ENCODE data around the gene LRP8. TPM values are rescaled to one million over a fixed set of nuclear protein-coding genes. Genes with fewer than 3 reads are reported as not detected.

The LRP8 gene
- polyA plus RNA-seq, 1 of the 3 experiments (the other 2 are of a cell fraction) = 19.9 TPM

- TF ChIP-seq CTCF (IDR thresholded peaks at IDR 0.05) (no peak), RFX5 (IDR thresholded peaks at IDR 0.05; ENCODE audit: low read length) (no peak), RAD21 (IDR thresholded peaks at IDR 0.05; ENCODE audit: low read length) (no peak)
- TF ChIP-seq, protein P1, sequence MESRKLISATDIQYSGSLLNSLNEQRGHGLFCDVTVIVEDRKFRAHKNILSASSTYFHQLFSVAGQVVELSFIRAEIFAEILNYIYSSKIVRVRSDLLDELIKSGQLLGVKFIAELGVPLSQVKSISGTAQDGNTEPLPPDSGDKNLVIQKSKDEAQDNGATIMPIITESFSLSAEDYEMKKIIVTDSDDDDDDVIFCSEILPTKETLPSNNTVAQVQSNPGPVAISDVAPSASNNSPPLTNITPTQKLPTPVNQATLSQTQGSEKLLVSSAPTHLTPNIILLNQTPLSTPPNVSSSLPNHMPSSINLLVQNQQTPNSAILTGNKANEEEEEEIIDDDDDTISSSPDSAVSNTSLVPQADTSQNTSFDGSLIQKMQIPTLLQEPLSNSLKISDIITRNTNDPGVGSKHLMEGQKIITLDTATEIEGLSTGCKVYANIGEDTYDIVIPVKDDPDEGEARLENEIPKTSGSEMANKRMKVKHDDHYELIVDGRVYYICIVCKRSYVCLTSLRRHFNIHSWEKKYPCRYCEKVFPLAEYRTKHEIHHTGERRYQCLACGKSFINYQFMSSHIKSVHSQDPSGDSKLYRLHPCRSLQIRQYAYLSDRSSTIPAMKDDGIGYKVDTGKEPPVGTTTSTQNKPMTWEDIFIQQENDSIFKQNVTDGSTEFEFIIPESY (IDR thresholded peaks at IDR 0.05; ENCODE audit: borderline replicate concordance, low read depth) = no peak
Measured at GRCh38 chr1:53198241-53198651, 129.6 kb downstream of the LRP8 start (continued).

- Histone ChIP-seq H4K20me1 (ENCODE audit: insufficient read depth) (no peaks in the 10 kb centered on the region), H2AFZ (ENCODE audit: low read depth) (peak overlapping the region; percentile 56; the same call in 1 of the 2 replicates), H3K9me3 (no peaks in the 10 kb centered on the region), H3K4me2 (peak overlapping the region; percentile 93), H3K36me3 (replicated peaks in 1 of 2; ENCODE audit: control insufficient read depth in 1 of 2, insufficient read depth in 2 of 2, low read length in 1 of 2) (peaks cover 3 to 20% of the 10 kb centered on the region in 2 experiments), H3K27me3 (ENCODE audit: insufficient read depth) (no peaks in the 10 kb centered on the region), H3K27ac (ENCODE audit: low read depth in 2 of 2, low read length in 1 of 2) (peak overlapping the region; percentile 70 to 87; a peak in 3 of 4 replicates), H3K4me1 (ENCODE audit: control insufficient read depth in 1 of 2, insufficient read depth in 2 of 2, low read depth in 1 of 2, low read length in 1 of 2) (peaks cover 9 to 17% of the 10 kb centered on the region in 2 experiments; a peak in 3 of 4 replicates), H3K4me3 (ENCODE audit: low read depth in 2 of 2, low read length in 1 of 2) (peak overlapping the region; percentile 85 to 95), H3K9me2 (no peaks in the 10 kb centered on the region), H3F3A (replicated peaks; ENCODE audit: insufficient read depth) (no peaks in the 10 kb centered on the region), H3K9ac (peak overlapping the region; percentile 85), H3K79me2 (ENCODE audit: insufficient read depth) (peaks cover 21% of the 10 kb centered on the region; the same call in 1 of the 2 replicates)
- ChIA-PET POLR2A (interaction anchor here (0.9 kb wide), 1 partner anchor 22 kb away, joined by 3 read pairs; no protein-coding TSS in a partner anchor), CTCF (interaction anchor here (3.3 kb wide), 1 partner anchor 12 kb away, joined by 23 read pairs; no protein-coding TSS in a partner anchor)
- TF ChIP-seq PBX3 (IDR thresholded peaks at IDR 0.05) (peak; percentile 71), YY1 (IDR thresholded peaks at IDR 0.05; ENCODE audit: low read depth) (no peak), TAF1 (IDR thresholded peaks at IDR 0.05; ENCODE audit: borderline replicate concordance, low read depth, low read length) (no peak), EP300 (IDR thresholded peaks at IDR 0.05; ENCODE audit: borderline replicate concordance in 1 of 2, low read depth in 1 of 2, low read length in 1 of 2) (no peak)
- DNase-seq = peak; percentile 28
- 38% methylated on average over 13 of the region's 13 CpGs for WGBS (ENCODE audit: low lambda C conversion rate)
Measured at GRCh38 chr1:53197291-53198200, 130.3 kb downstream of the LRP8 start.

All from SK-N-SH (cell line).